ENCODE data around the gene RPN1.
A peak's percentile ranks its signal among the peaks of the same experiment; 100 is the strongest.

The RPN1 gene

GRCh38 chr3:128613083-128613829 lies 37.4 kb downstream of the RPN1 start:
- Mint-ChIP-seq H3K4me3 (no peak overlapping the region), H3K27ac (no peak overlapping the region)
- CTCF ChIA-PET, result interaction anchor here (1.0 to 1.1 kb wide), 2 partner anchors 17 to 67 kb away, joined by 3 to 4 read pairs; no protein-coding TSS in a partner anchor

DNA sequence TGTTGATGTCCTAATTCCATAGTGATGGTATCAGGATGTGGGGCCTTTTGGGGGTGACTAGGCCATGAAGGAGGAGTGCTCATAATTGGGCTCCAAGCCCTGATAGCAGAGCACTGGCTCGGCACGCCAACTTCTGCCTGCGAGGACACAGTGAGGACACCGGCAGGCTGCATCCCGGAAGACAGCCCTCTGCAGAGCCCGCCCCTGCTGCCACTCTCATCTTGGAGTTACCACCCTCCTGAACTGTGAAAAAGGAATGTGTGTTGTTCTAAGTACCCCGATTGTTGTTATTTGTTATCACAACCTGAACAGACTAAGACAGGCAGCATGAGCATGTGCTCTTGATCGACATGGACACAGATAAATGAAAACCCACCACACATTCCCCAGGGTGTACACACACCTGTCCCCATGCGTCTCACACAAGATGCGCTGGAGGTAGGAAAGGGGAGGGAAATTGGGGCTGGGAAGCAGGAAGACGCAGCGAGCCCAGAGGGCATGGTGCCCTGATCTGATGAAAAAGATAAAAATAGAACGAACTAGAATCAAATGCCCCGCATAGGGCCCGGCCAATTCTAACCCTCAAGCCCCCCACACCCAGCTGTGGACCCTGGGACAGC lies 40.1 kb downstream of the RPN1 start:
- H3K27ac Mint-ChIP-seq, result no peak overlapping the region
- CTCF ChIA-PET, result no interaction called here
- no peaks in the 10 kb centered on the region for H3K36me3 Mint-ChIP-seq

More at GRCh38 chr3:128613083-128613829, 37.4 kb downstream of the RPN1 start:
- DNase-seq, result no peak
- H3K9me3 Mint-ChIP-seq, result no peaks in the 10 kb centered on the region
- peaks cover 17% of the 10 kb centered on the region for H3K4me1 Mint-ChIP-seq
- no peaks in the 10 kb centered on the region for H3K27me3 Mint-ChIP-seq
- H3K36me3 Mint-ChIP-seq, result peaks cover 4% of the 10 kb centered on the region

GRCh38 chr3:128609294-128609693 lies 41.3 kb downstream of the RPN1 start:
- no peak for DNase-seq
- CTCF ChIA-PET, result interaction anchor here (0.6 to 3.5 kb wide), 12 partner anchors 9 to 1647 kb away, joined by 3 to 26 read pairs (median 4); no protein-coding TSS in a partner anchor
- Mint-ChIP-seq H3K4me3 (no peak overlapping the region), H3K36me3 (no peaks in the 10 kb centered on the region), H3K27me3 (peaks cover 32% of the 10 kb centered on the region), H3K27ac (no peak overlapping the region), H3K9me3 (no peaks in the 10 kb centered on the region), H3K4me1 (peaks cover 2% of the 10 kb centered on the region)

More for the DNA sequence above, 40.1 kb downstream of the RPN1 start:
- peaks cover 23% of the 10 kb centered on the region for H3K27me3 Mint-ChIP-seq
- no peak overlapping the region for H3K4me3 Mint-ChIP-seq
- peaks cover 2% of the 10 kb centered on the region for H3K4me1 Mint-ChIP-seq
- no peak for DNase-seq
- no peaks in the 10 kb centered on the region for H3K9me3 Mint-ChIP-seq

DNA sequence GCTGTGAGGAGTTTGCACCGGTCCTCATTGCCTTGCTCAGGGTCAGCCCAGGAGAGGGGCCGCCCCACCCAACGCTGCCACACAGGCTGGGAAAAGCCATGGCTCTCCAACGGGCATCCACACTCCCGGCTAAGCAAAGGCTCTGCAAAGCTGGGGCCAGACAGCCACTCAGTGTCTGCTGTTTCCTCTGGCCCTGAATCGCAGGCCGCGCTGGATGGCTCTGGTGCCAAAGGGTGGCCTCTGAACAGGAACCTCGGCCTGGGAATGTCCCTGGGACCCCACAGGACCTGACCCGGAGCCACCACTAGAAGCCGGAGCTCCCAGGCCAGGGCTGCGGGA lies 42.9 kb downstream of the RPN1 start:
- Mint-ChIP-seq H3K36me3 (no peaks in the 10 kb centered on the region), H3K27me3 (peaks cover 32% of the 10 kb centered on the region), H3K4me3 (no peak overlapping the region), H3K27ac (no peak overlapping the region), H3K4me1 (peaks cover 2% of the 10 kb centered on the region), H3K9me3 (no peaks in the 10 kb centered on the region)
- DNase-seq, result no peak
- CTCF ChIA-PET, result interaction anchor here (0.7 to 3.5 kb wide), 7 partner anchors 10 to 181 kb away, joined by 3 to 26 read pairs (median 5); no protein-coding TSS in a partner anchor

- no peak for DNase-seq
- Mint-ChIP-seq H3K27me3 (peaks cover 32% of the 10 kb centered on the region), H3K4me3 (no peak overlapping the region), H3K27ac (no peak overlapping the region), H3K9me3 (no peaks in the 10 kb centered on the region), H3K36me3 (no peaks in the 10 kb centered on the region), H3K4me1 (peaks cover 2% of the 10 kb centered on the region)
- CTCF ChIA-PET, result interaction anchor here (0.8 to 2.6 kb wide), 11 partner anchors 10 to 186 kb away, joined by 3 to 8 read pairs (median 3); no protein-coding TSS in a partner anchor
These were observed 44.5 kb downstream of the RPN1 start for GRCh38 chr3:128606094-128606493.

DNA sequence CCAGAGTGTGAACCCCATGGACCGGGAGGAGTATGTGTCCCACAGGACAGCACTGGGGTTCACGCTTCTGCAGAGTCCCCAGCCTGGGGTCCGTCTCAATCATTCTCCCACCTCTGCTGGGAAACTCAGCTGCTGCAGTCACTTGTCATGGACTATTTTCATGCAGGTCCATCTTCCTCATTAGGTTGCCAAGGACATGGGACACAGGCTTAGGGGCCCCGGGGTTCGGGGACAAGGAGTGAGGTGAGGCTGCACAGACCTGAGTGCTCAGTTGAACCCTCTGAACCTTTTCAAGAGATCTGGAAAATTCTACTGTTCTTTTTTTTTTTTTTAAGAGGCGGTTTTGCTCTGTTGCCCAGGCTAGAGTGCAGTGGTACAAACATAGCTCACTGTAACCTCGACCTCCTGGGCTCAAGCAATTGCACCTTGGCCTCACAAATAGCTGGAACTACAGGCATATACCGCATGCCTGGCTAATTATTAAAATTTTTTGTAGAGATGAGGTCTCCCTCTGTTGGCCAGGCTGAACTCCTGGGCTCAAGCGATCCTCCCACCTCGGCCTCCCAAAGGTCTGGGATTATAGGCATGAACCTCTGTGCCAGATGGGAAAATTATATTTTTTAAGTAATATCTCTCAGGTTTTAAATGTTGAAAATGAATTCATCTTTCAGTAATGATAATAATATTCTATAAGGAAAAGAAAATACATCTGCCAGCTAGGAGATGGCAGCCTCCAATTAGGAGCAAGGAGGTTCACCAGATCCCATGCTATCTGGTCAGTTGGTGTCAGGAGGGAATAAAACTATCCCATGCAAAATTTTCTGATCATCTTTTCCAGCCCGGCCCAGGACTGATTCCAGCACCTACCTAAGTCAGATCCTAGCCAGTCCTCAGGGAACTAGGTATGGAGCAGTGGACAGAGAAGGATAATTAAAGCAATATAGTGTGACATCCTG lies 45.2 kb downstream of the RPN1 start:
- no peaks in the 10 kb centered on the region for H3K9me3 Mint-ChIP-seq
- H3K27me3 Mint-ChIP-seq, result peaks cover 32% of the 10 kb centered on the region
- H3K36me3 Mint-ChIP-seq, result no peaks in the 10 kb centered on the region
- CTCF ChIA-PET, result interaction anchor here (0.8 to 2.6 kb wide), 10 partner anchors 9 to 182 kb away, joined by 3 to 8 read pairs (median 3); no protein-coding TSS in a partner anchor
- H3K4me3 Mint-ChIP-seq, result no peak overlapping the region
- DNase-seq, result no peak
- H3K4me1 Mint-ChIP-seq, result peaks cover 2% of the 10 kb centered on the region
- H3K27ac Mint-ChIP-seq, result no peak overlapping the region

GRCh38 chr3:128603811-128604775 lies 46.5 kb downstream of the RPN1 start:
- CTCF ChIA-PET, result interaction anchor here (0.7 to 2.6 kb wide), 2 partner anchors 8 to 14 kb away, joined by 3 to 8 read pairs; no protein-coding TSS in a partner anchor
- H3K9me3 Mint-ChIP-seq, result no peaks in the 10 kb centered on the region
- H3K36me3 Mint-ChIP-seq, result no peaks in the 10 kb centered on the region
- DNase-seq, result no peak
- peaks cover 2% of the 10 kb centered on the region for H3K4me1 Mint-ChIP-seq
- H3K4me3 Mint-ChIP-seq, result no peak overlapping the region
- H3K27me3 Mint-ChIP-seq, result peaks cover 32% of the 10 kb centered on the region
- H3K27ac Mint-ChIP-seq, result no peak overlapping the region

GRCh38 chr3:128603313-128603712 lies 47.3 kb downstream of the RPN1 start:
- no peak for DNase-seq
- H3K27me3 Mint-ChIP-seq, result peaks cover 32% of the 10 kb centered on the region
- H3K27ac Mint-ChIP-seq, result no peak overlapping the region
- no peak overlapping the region for H3K4me3 Mint-ChIP-seq
- CTCF ChIA-PET, result interaction anchor here (0.6 kb wide), 1 partner anchor 704 kb away, joined by 4 read pairs; no protein-coding TSS in a partner anchor
- H3K9me3 Mint-ChIP-seq, result no peaks in the 10 kb centered on the region
- no peaks in the 10 kb centered on the region for H3K4me1 Mint-ChIP-seq
- H3K36me3 Mint-ChIP-seq, result no peaks in the 10 kb centered on the region

DNA sequence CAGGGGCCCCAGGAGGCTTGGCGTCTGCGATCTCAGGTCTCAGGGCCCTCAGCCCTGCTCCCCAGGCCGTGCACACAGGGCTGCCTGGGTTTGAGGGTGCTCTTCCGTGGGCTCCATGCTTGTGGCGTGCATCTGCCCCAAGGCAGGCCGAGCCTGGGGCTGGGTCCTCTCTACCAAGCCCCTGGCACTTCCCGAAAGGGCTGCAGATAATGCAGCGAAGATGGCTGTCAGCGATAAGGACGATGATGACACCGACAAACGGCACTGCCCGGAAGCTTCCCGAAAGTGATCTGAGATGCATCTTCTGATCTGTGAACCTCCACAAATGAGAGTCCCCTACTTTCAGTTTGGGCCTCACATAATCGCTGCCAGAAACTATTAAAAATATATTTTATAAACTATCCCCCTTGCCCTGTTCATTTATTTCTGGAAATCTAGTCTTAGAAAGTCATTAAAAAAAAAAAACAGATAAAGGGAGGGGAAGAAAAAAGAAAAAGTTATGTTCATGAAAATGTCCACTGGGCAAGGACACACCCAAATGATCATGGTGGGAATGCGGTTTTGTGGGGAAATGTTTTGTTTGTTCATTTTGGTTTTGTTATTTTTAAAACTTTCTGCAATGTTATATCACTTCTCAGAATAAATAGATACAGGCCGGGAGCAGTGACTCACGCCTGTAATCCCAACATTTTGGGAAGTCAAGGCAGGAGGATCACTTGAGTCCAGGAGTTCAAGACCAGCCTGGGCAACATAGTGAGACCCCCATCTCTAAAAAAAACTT lies 51.5 kb downstream of the RPN1 start:
- CTCF ChIA-PET, result no interaction called here
- no peaks in the 10 kb centered on the region for H3K9me3 Mint-ChIP-seq
- DNase-seq, result no peak
- H3K27ac Mint-ChIP-seq, result no peak overlapping the region
- H3K27me3 Mint-ChIP-seq, result peaks cover 4% of the 10 kb centered on the region
- no peaks in the 10 kb centered on the region for H3K36me3 Mint-ChIP-seq
- peaks cover 14% of the 10 kb centered on the region for H3K4me1 Mint-ChIP-seq
- H3K4me3 Mint-ChIP-seq, result no peak overlapping the region

DNA sequence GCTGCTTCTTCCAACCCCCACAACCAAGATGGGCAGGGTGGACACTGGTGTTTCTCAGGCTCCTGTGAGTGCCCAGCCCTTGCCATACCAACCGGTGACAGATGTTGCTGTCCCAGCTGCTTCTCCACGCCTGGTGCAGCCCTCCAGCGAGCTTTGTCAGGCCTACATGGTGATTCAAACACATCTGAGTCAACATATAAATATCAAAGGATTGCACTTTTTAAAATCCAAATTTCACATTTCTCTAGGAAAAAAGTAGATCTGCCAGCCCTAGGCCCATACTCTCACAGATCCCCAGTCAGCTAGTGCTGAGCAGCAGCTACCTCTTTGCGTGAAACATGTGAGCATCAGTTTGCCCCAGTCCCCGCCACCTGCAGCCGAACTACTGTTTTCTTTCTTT lies 52.7 kb downstream of the RPN1 start:
- Mint-ChIP-seq H3K9me3 (no peaks in the 10 kb centered on the region), H3K4me3 (no peak overlapping the region), H3K27ac (no peak overlapping the region), H3K36me3 (no peaks in the 10 kb centered on the region), H3K4me1 (peaks cover 14% of the 10 kb centered on the region), H3K27me3 (peaks cover 4% of the 10 kb centered on the region)
- CTCF ChIA-PET, result interaction anchor here (1.2 to 3.2 kb wide), 2 partner anchors 11 kb away, joined by 3 to 13 read pairs; no protein-coding TSS in a partner anchor
- no peak for DNase-seq

GRCh38 chr3:128592864-128593263 lies 57.8 kb downstream of the RPN1 start:
- H3K27ac Mint-ChIP-seq, result no peak overlapping the region
- CTCF ChIA-PET, result interaction anchor here (0.7 to 1.8 kb wide), 3 partner anchors 14 to 20 kb away, joined by 3 read pairs; no protein-coding TSS in a partner anchor
- no peaks in the 10 kb centered on the region for H3K36me3 Mint-ChIP-seq
- peaks cover 20% of the 10 kb centered on the region for H3K4me1 Mint-ChIP-seq
- no peak for DNase-seq
- peaks cover 3% of the 10 kb centered on the region for H3K9me3 Mint-ChIP-seq
- H3K4me3 Mint-ChIP-seq, result no peak overlapping the region
- peaks cover 15% of the 10 kb centered on the region for H3K27me3 Mint-ChIP-seq

DNA sequence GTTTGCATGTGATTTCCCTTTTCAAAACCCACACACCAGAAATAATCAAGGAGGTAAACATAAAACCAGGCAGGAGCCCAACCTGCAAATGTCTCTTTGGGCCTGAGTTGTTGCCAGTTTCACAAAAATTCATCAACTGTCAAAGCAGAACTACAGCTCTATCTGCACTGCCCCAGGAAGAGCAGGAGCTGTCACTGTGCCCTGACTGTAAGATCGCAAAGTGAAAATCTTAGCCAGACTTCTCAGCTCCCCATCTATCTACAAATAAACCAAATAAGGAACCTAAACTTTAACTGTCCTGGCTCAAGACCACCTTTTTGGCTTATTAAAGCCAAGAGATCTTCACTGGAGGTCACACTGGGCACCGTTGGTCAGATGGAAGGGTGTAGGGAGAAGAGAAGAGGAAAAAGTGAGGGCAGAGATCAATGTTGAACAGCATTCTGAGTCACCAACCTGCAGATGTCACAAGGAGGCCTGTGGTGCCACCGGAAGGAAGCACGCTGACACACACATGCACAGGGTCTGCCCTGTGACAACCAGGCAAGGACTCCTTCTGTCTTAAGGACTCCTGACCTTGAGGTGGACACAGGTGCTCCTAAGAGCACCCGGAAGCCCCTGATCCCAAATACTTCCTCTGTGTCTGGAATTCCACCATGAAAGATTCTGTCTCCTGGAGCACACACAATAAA lies 58.7 kb downstream of the RPN1 start:
- H3K27ac Mint-ChIP-seq, result peak overlapping the region; percentile 71
- peaks cover 3% of the 10 kb centered on the region for H3K9me3 Mint-ChIP-seq
- H3K4me1 Mint-ChIP-seq, result peaks cover 20% of the 10 kb centered on the region
- H3K4me3 Mint-ChIP-seq, result no peak overlapping the region
- H3K27me3 Mint-ChIP-seq, result peaks cover 22% of the 10 kb centered on the region
- CTCF ChIA-PET, result interaction anchor here (0.7 kb wide), 1 partner anchor 20 kb away, joined by 3 read pairs; no protein-coding TSS in a partner anchor
- no peaks in the 10 kb centered on the region for H3K36me3 Mint-ChIP-seq
- DNase-seq, result no peak
